Colonic mucosa (tissue), 4 donors: Measurements from ENCODE around the gene SLC2A14. TPM values are rescaled to one million over a fixed set of nuclear protein-coding genes. Genes with fewer than 3 reads are reported as not detected.
"Not testable (repeated sequence)": the region's sequence is repeated elsewhere in the genome, so short reads cannot be mapped to it uniquely, and the experiment has no call there.

Experiments
- DNase-seq: peaks from one replicate; pipeline ENCODE4 v3.0.0-alpha.2; 2020
- H3K27ac ChIP-seq: fragments of 200-600 bp; one replicate; pipeline ENCODE4 v1.8.0; 2021
- H3K27me3 ChIP-seq: fragments of 200-600 bp; one replicate; pipeline ENCODE4 v1.8.0; 2021
- H3K36me3 ChIP-seq: fragments of 200-600 bp; one replicate; pipeline ENCODE4 v1.8.0; 2021
- H3K4me1 ChIP-seq: fragments of 200-600 bp; one replicate; pipeline ENCODE4 v1.8.0; 2021; ENCODE audit warnings: mild to moderate bottlenecking
- H3K4me3 ChIP-seq: fragments of 200-600 bp; one replicate; pipeline ENCODE4 v1.8.0; 2021
- H3K9ac ChIP-seq, 2 donors: one replicate each; pipeline ENCODE4 v1.7.0; 2013; ENCODE audit warnings: control low read depth in 2 of 2, low read depth in 2 of 2, low read length in 2 of 2
- H3K9me3 ChIP-seq: fragments of 200-600 bp; one replicate; pipeline ENCODE4 v1.8.0; 2021
- CTCF ChIP-seq: fragments of 200-600 bp; IDR thresholded peaks from one replicate; pipeline ENCODE4 v1.8.0; 2022; ENCODE audit warnings: antibody characterized with exemption, mild to moderate bottlenecking
- intact Hi-C: fragments of 100-400 bp; cut with DNase I; formaldehyde crosslinking; loops from one replicate; pipeline ENCODE4 v1.14.1; 2022
- total RNA-seq, 2 donors: library from RNA; stranded (reverse); fragmentation: NEBNext Ultra II Directional in 1 of 2; extraction: Animal tissue kit (Norgen Biotek cat#: 25700) in 1 of 2; gene quantifications; one replicate each; pipeline ENCODE4 v1.2.1, GENCODE V29; 2021
- donor health status: healthy.
- donor health status: DM: no; HTN: no; CAD: no.
- donor health status: DM: no; HTN: no; CAD: no.

SLC2A14 gene
- total RNA-seq, 2 donors from 2014 or later = 0.35 to 1.0 TPM

- Histone ChIP-seq H3K27ac (no peak overlapping the region), H3K27me3 (no peaks in the 10 kb centered on the region), H3K4me3 (no peak overlapping the region), H3K9me3 (no peaks in the 10 kb centered on the region), H3K9ac (no peak overlapping the region), H3K4me1 (no peaks in the 10 kb centered on the region), H3K36me3 (no peaks in the 10 kb centered on the region)
- DNase-seq = no peak
- intact Hi-C loops = no loop called here
- TF ChIP-seq CTCF = no peak
Measured at GRCh38 chr12:7835116-7835515, 37.6 kb downstream of the SLC2A14 start.

- H3K4me3 ChIP-seq = no peak overlapping the region
- H3K27me3 ChIP-seq = no peaks in the 10 kb centered on the region
- DNase-seq = no peak
- TF ChIP-seq CTCF = no peak
- H3K27ac ChIP-seq = no peak overlapping the region
- H3K9me3 ChIP-seq = no peaks in the 10 kb centered on the region
- H3K36me3 ChIP-seq = no peaks in the 10 kb centered on the region
- no peaks in the 10 kb centered on the region for H3K4me1 ChIP-seq
- no peak overlapping the region for H3K9ac ChIP-seq
- intact Hi-C loops = no loop called here
Measured at GRCh38 chr12:7834701-7835100, 38.0 kb downstream of the SLC2A14 start.

GRCh38 chr12:7833831-7834230 is 38.9 kb downstream of the SLC2A14 start:
- no peak for DNase-seq
- Histone ChIP-seq H3K4me3 (no peak overlapping the region), H3K4me1 (no peaks in the 10 kb centered on the region), H3K27ac (no peak overlapping the region), H3K9me3 (no peaks in the 10 kb centered on the region), H3K36me3 (no peaks in the 10 kb centered on the region), H3K27me3 (no peaks in the 10 kb centered on the region), H3K9ac (no peak overlapping the region)
- intact Hi-C loops = no loop called here
- no peak for TF ChIP-seq CTCF

- DNase-seq, H3K27ac ChIP-seq, H3K27me3 ChIP-seq, intact Hi-C loops, H3K9ac ChIP-seq, H3K9me3 ChIP-seq, H3K4me1 ChIP-seq, H3K4me3 ChIP-seq, H3K36me3 ChIP-seq: not testable (repeated sequence)
Measured at GRCh38 chr12:7833201-7833600, 39.5 kb downstream of the SLC2A14 start.

GRCh38 chr12:7832059-7832696 is 40.5 kb downstream of the SLC2A14 start:
- Histone ChIP-seq H3K9ac (no peak overlapping the region), H3K9me3 (no peaks in the 10 kb centered on the region), H3K4me1 (no peaks in the 10 kb centered on the region), H3K36me3 (no peaks in the 10 kb centered on the region), H3K27me3 (no peaks in the 10 kb centered on the region), H3K27ac (no peak overlapping the region), H3K4me3 (no peak overlapping the region)
- peak; percentile 28 for TF ChIP-seq CTCF
- intact Hi-C loops = no loop called here
- no peak for DNase-seq

- H3K4me3 ChIP-seq, H3K36me3 ChIP-seq, H3K4me1 ChIP-seq, H3K9me3 ChIP-seq, H3K27ac ChIP-seq, DNase-seq, H3K9ac ChIP-seq, H3K27me3 ChIP-seq, intact Hi-C loops: not testable (repeated sequence)
Measured at GRCh38 chr12:7829737-7830136, 43.0 kb downstream of the SLC2A14 start.

- H3K27ac ChIP-seq, H3K4me3 ChIP-seq, intact Hi-C loops, H3K9me3 ChIP-seq, H3K27me3 ChIP-seq, DNase-seq, H3K36me3 ChIP-seq, H3K9ac ChIP-seq, H3K4me1 ChIP-seq: not testable (repeated sequence)
Measured at GRCh38 chr12:7825754-7826153, 47.0 kb downstream of the SLC2A14 start.
